NT2/D1 (cell line): Measurements from ENCODE around the gene SAMD14.

Experiments used
- YY1 ChIP-seq: IDR thresholded peaks from 2 replicates; pipeline ENCODE4 v1.6.1; 2011; ENCODE audit not compliant: insufficient read length, insufficient read depth
- ZNF274 ChIP-seq: IDR thresholded peaks from 2 replicates; pipeline ENCODE4 v1.6.1; 2011; ENCODE audit warnings: mild to moderate bottlenecking, low read depth, low read length

- TF ChIP-seq YY1 (no peak), ZNF274 (no peak)
Measured at GRCh38 chr17:50097926-50098325, 32.0 kb downstream of the SAMD14 start.
